ENCODE results near the gene PNLIPRP1. TPM values are rescaled to one million over a fixed set of nuclear protein-coding genes. Genes with fewer than 3 reads are reported as not detected.

Gene PNLIPRP1
- total and polyA plus RNA-seq, 2 of the 4 experiments (the other 2 are of a cell fraction): not detected

DNA sequence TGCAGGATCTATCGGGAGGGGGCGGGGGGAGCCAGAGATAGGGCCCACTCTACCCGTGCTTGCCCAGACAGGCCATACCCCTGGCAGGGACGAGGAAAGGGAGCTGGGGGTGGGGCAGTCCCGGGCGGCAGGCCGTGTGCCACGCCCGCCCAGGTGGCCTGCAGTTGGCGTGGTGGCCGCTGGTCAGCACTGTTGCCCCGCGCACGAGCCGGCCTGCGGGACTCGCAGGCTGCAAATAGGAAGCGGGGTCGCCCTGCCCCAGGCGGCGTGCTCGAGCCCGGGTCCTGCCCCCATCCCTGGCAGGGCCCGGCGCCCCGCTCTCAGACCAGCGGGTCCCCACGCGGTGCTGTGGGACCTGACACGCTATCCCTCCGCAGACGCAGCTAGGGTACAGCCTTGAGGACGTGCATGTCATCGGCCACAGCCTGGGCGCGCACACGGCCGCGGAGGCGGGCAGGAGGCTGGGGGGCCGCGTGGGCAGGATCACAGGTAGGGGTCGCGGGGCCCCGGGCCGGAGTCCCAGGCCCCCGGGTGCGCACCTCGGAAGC, 36.7 kb downstream of the PNLIPRP1 start:
- H3K14ac ChIP-seq (replicated peaks; ENCODE audit: low read depth, low read length): no peak overlapping the region
- no peak for DNase-seq
- ChIA-PET CTCF (interaction anchor here (0.5 to 1.7 kb wide), 3 partner anchors 159 to 160 kb away, joined by 3 to 7 read pairs (median 3); no protein-coding TSS in a partner anchor), POLR2A (ENCODE audit: unreplicated experiment) (no interaction called here)
- H2BK5ac ChIP-seq (ENCODE audit: low read depth, low read length, poor library complexity, severe bottlenecking): no peak overlapping the region
- H3K23ac ChIP-seq (ENCODE audit: low read depth, low read length): no peak overlapping the region
- H4K91ac ChIP-seq (ENCODE audit: insufficient read depth, low read depth, low read length): no peak overlapping the region
- peaks cover 12% of the 10 kb centered on the region for H3K27me3 ChIP-seq (ENCODE audit: control insufficient read depth, insufficient read depth, low read length)
- no peak overlapping the region for H3K4ac ChIP-seq (ENCODE audit: low read depth, low read length)
- ATAC-seq (ENCODE audit: low read depth): peak; percentile 84
- H2BK15ac ChIP-seq (ENCODE audit: low read depth, low read length): no peak overlapping the region
- no peak overlapping the region for H3K18ac ChIP-seq (ENCODE audit: low read depth, low read length)
- no peaks in the 10 kb centered on the region for H3K79me1 ChIP-seq (ENCODE audit: low read depth in 1 of 2, low read length in 2 of 2)
- no peak overlapping the region for H2BK20ac ChIP-seq (ENCODE audit: low read depth, low read length)
- intact Hi-C loops (cut with micrococcal nuclease) (loop anchor here (1.0 kb wide), 1 partner anchor 161 kb away; no protein-coding TSS in a partner anchor), in situ Hi-C loops (cut with MboI; ENCODE audit: low sequenced_read_pairs) (no loop called here), dilution Hi-C loops (cut with HindIII; ENCODE audit: low sequenced_read_pairs, unreplicated experiment) (no loop called here)
- no peak overlapping the region for H2AK5ac ChIP-seq (ENCODE audit: low read depth, low read length)
- H3K56ac ChIP-seq (ENCODE audit: extremely low read depth, insufficient read depth, low read length): no peak overlapping the region
- WGBS, 2 experiments (ENCODE audit: extremely low coverage in 2 of 2, insufficient read length in 1 of 2): 3% methylated on average over 17 of the region's 49 CpGs; no CpG with 5 or more reads in 1 of the 2 experiments
- TF ChIP-seq, protein P1, sequence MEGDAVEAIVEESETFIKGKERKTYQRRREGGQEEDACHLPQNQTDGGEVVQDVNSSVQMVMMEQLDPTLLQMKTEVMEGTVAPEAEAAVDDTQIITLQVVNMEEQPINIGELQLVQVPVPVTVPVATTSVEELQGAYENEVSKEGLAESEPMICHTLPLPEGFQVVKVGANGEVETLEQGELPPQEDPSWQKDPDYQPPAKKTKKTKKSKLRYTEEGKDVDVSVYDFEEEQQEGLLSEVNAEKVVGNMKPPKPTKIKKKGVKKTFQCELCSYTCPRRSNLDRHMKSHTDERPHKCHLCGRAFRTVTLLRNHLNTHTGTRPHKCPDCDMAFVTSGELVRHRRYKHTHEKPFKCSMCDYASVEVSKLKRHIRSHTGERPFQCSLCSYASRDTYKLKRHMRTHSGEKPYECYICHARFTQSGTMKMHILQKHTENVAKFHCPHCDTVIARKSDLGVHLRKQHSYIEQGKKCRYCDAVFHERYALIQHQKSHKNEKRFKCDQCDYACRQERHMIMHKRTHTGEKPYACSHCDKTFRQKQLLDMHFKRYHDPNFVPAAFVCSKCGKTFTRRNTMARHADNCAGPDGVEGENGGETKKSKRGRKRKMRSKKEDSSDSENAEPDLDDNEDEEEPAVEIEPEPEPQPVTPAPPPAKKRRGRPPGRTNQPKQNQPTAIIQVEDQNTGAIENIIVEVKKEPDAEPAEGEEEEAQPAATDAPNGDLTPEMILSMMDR (conservative IDR thresholded peaks at IDR 0.05; ENCODE audit: low read depth, low read length): peak; percentile 31
- peak; percentile 44 for TF ChIP-seq RAD21 (IDR thresholded peaks at IDR 0.05; ENCODE audit: low read length)
- no peak for TF ChIP-seq MXI1 (IDR thresholded peaks at IDR 0.05; ENCODE audit: borderline replicate concordance, low read depth, low read length)
- no peaks in the 10 kb centered on the region for H3K4me1 ChIP-seq (ENCODE audit: control insufficient read depth, insufficient read depth, low read length)
- H4K8ac ChIP-seq (ENCODE audit: low read depth in 2 of 2, low read length in 2 of 2): no peak overlapping the region
- no peaks in the 10 kb centered on the region for H3K9me3 ChIP-seq (ENCODE audit: control insufficient read depth, insufficient read depth, low read length)
- H3K9ac ChIP-seq (ENCODE audit: low read depth, low read length): no peak overlapping the region
- H2AK9ac ChIP-seq (replicated peaks; ENCODE audit: low read depth, low read length, poor library complexity): no peak overlapping the region
- H3K4me3 ChIP-seq (ENCODE audit: insufficient read depth, low read depth, low read length): no peak overlapping the region
- H4K5ac ChIP-seq (ENCODE audit: low read depth, low read length): no peak overlapping the region
- H3K27ac ChIP-seq (ENCODE audit: insufficient read depth, low read length): no peak overlapping the region
- peak overlapping the region; percentile 72 for H2AFZ ChIP-seq (replicated peaks; ENCODE audit: low read length, poor library complexity)
- H3K36me3 ChIP-seq (ENCODE audit: control insufficient read depth, insufficient read depth, low read length): no peaks in the 10 kb centered on the region
- H4K20me1 ChIP-seq (ENCODE audit: insufficient read depth, low read length): no peaks in the 10 kb centered on the region
- BruUV-seq (replicated peaks): no TSS peak
- H3K9me1 ChIP-seq (ENCODE audit: insufficient read depth, low read length): no peaks in the 10 kb centered on the region
- no peak overlapping the region for H2BK120ac ChIP-seq (ENCODE audit: low read depth, low read length)
- H3K4me2 ChIP-seq (ENCODE audit: low read depth, low read length): peak overlapping the region; percentile 50; the same call in 1 of the 2 replicates

All from IMR-90 (cell line).